Inflammatory macrophage (primary cell): ENCODE results near the gene DYSF.
"Not testable (repeated sequence)": the region's sequence is repeated elsewhere in the genome, so short reads cannot be mapped to it uniquely, and the experiment has no call there.

Experiments
- DNase-seq, 2 donors: peaks; one replicate each; pipeline ENCODE4 v3.0.0-alpha.2; 2020 to 2022

Gene DYSF

DNA sequence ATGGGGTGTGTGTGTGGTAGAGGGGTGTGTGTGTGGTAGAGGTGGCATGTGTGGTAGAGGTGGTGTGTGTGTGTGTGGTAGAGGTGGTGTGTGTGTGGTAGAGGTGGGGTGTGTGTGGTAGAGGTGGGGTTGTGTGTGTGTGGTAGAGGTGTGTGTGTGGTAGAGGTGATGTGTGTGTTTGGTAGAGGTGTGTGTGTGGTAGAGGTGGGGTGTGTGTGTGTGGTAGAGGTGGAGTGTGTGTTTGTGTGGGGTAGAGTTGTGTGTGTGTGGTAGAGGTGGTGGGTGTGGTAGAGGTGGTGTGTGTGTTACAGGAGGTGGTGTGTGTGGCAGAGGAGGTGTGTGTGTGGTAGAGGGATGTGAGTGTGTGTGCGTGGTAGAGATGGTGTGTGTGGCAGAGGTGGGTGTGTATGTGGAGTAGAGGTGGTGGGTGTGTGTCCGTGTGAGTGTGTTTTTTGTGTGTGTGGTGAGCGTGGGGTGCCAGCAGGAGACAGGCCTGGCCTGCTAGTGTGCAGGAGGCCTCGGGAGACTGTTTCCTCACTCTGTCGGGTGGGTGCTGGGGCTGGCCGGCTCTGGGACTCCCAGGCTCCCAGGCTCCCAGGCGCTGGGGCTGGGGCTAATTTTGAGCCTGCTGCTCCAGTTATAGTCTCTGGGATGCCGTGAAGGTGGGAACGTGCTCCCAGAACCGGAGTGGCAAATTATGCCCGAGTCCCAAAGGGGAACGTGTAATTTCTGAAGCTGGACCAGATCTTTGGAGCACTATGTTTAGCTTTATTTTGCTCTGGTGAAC is 165.2 kb downstream of the DYSF start:
- DNase-seq = no peak

DNA sequence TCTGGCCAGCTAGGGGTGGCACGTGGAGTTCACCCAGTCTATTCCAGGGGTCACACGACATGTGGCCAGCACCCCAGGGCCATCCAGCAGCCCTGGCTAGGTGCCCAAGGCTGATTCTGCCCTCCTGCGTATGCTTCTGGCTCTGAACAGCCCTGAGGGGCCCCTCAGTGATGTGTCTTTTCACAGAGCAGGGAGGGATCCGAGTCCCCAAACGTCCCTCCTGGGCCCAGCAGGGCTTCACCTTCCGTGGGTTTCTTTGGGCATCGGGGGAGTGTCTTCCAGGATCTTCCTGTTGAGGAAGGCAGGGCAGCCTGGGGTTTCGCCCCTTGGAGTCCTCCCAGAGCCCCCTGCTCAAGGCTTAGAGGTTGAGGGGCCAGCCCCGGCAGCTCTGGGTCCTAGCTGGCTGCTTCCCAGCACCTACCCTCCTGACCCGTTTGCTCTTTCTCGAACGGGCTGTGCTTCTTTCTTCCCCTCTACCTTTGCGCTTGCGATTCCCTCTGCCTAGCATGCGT is 165.9 kb downstream of the DYSF start:
- DNase-seq = no peak

DNA sequence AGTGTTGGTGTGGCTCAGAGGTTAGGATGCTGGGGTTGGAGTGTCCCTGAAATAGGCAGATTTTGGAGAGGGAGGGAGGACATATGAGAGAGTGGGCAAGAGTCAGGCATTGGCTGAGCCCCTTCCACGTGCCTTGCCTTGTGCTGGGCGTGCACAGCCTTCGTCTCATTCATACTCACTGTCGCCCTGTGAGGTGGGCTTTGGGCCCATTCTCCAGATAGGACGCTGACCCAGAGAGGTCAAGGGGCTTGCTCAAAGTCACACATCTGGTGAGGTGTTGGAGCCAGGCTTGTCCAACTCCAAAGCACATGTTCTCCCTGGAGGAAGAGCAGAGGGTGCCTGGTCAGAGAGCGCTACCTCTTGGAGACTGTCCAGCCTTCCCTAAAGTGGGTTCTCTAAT is 166.8 kb downstream of the DYSF start:
- DNase-seq = no peak

DNA sequence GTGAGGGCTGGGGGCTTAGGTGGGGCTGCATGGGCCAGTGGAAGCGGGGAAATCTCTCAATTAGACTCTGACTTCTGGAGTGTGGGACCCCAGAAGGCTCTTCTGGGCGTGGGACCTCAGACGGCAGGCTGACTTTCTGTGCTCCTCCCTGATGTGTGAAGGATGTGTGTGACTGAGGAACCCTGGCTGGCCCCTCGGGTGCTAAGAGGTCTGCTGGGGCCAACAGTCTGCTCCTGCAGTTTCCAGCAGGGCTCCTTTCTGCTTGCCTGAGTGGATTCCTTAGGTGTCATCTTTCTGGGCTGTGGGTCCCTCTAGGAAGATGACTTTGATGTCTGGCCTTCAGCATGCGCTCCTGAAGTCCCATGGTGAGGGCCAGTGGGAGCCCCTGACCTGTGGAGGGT is 167.5 kb downstream of the DYSF start:
- no peak for DNase-seq

DNA sequence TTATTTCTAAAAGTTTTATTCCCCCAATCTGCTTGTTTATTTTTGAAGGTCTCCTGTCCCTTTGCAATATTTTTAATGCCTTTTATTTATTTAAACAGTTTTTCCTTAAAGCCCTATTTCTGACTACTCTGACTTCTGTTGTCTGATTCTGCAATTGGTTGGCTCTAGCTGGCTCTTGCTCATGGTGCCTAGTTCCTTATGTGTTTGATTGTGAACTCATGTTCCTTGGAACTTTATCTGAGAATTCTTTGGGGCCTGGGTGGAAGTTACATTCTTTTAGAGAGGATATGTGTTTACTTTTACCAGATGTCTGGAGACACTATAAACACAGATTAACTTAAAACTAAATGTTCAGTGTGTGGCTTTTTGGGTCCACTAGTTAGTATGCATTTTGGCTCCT is 175.9 kb downstream of the DYSF start:
- no peak for DNase-seq

DNA sequence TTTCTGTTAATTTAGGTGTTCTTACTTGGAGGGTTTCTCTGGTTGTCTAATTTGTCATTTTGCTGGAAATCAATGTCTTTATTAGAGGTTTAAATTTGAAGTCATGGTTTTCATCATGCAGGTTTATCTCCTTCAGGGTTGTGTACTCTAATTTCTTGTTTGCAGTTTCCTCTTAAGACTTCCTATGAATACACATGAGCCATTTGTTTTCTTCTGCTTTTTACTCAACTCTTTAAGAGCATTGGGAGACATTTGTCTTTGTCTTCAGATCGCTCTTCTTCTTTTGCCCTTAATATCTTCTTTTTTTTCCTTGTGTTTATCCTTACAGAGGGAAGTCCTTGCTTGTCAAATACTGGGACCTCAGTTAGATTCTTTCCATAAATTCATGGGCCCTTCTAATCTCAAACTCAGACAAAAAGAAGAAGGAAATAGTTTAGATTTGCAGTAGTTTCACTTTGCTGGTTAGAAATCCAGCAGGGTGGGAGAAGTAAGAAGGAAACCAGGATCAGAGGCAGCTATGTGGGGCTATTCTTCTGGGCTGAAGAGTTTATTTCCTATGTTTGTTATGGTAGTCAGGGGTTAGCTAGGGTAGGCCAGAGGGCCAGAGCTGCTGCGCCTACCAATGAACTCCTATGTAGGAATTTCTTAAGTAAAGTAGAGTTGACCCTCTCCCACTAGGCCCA is 176.6 kb downstream of the DYSF start:
- DNase-seq = peak; percentile 8 to 53

DNA sequence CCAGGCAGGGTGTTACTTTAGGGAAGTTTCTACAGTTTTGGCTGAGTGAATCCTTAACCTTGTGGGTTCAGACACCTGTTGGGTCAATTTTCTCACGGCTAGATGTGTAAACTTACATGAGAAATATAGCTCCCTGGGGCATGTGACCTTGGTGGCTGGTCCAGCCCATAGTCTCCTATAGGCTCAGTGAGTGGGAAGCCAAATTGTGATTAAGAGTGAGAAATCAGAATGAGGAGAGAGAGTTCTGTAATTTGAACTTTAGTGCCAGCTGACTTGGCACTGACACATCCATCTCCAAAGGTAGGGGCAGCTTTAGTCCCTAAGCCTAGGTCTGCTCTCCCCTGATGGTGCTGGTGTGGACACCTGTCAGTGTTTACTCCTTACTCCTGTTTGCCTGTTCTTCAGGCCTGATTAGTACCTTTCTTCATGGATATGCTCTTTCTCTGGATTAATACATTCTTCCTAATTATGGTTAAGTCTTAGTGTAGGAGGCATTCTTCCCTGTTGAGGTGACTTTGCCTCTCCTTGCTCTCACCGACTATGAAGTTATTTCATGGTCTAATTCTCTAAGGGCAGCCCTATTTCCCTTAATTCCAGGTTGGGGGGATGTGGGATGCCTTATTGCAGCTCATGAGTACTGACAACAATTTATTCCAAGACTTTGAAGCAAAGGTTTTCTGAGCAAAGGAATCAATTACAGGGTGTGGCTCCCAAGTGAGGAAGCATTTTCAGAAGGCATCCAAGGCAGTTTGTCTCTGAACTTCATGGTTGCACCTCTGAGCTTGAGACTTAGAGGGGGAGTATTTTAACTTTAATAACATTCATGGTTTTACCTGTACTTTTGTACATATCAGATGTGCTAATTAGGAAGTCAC is 177.3 kb downstream of the DYSF start:
- peak in 1 of 2 donors; percentile 11 for DNase-seq

DNA sequence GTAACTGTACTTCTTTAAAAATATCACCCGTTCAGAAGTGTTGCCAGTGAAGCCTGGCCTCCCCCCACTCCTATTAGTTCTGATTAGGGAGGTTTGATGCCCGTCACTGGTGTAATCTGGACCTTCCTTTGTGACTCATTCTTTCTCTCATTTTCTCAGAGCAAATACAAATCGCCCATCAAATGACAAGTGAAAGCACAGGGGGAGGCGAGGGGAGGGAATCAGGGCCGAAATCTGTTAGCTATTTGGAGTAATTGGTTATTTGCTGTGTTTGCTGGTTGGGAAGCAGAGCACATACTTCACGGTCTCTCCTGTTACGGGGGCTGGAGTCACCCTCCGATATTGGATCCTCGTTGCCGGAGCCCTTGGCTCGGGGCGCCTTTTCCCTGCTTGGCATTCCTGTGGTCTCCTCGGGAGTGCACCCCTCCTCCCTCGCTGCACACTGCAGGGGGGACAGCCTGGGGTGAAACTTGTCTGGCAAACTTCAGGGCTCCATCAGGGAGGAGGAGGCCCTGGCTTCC is 178.1 kb downstream of the DYSF start:
- no peak for DNase-seq

DNA sequence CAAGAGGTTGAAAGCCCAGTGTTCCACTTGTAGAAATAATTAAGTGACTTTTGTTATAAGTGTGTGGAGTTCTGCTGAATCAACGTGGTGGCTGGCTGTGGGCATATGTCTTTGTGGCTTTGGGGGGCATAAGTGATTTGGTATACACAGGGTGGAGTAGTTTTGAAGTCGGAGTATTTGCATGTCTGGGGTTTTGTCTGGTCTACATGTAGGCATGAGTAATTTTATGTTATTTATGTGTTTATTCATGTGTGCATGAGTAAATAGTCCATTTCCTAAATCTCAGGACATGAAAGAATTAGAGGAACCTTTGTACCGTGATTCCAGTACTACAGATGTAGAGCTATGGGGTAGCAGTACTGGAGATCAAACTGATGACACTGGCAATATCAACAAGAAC is 179.7 kb downstream of the DYSF start:
- DNase-seq = no peak

DNA sequence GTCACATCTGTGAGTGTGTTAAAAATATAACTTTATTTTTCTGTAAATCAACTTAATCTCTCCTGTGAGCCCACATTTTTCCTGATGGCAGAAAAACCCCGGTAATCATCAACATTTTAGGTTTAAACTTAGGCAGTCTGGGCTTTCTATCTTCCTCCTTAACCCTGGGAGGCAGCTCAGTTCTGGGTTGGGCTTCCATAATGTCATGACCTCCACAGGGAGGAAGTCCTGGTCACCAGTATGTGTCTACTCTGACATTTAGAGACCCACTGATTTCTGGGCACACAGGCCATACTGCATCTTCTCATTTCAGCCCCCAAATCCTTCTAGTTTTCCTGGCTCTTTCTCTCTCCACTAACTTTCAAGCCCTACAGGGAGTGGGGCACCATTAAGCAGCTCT is 181.2 kb downstream of the DYSF start:
- DNase-seq = peak; percentile 49 to 57

DNA sequence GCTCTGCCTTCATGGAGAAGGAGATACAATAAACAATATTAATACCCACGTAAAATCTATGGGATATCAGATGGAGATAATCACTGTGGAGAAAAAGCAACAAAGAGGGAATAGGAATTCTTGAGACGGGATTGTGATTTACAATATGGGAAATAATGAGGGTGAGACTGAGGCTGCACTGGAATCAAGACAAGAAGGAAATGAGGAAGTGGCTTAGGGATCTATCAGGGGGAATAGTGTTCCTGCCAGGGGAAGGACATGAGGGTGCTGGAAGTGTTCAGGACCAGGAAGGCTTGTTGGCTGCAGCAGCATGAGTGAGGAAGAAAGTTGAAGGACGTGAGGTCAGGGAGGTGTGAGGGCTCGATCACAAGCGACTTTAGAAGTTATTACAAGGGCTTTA is 182.4 kb downstream of the DYSF start:
- DNase-seq = no peak

DNA sequence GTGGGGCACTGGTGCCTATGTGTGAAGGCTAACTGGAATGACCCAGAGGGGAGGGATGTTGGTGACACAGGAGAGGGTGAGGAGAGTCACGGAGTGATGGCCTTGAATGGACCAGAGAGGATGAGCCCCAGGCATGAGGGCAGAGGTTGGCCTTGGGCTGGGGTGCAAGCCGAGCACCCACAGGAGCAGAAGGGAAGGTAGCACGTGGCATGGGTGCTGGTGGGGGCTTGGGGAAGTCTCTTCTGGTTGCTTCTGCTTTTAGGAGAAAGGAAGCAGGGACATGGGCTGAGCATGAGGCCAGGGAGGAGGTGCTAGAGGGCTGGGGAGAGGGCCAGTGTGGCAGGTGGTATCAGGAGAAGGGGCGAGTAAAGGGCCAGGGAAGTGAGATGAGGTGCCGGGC is 183.8 kb downstream of the DYSF start:
- peak; percentile 24 to 44 for DNase-seq

DNA sequence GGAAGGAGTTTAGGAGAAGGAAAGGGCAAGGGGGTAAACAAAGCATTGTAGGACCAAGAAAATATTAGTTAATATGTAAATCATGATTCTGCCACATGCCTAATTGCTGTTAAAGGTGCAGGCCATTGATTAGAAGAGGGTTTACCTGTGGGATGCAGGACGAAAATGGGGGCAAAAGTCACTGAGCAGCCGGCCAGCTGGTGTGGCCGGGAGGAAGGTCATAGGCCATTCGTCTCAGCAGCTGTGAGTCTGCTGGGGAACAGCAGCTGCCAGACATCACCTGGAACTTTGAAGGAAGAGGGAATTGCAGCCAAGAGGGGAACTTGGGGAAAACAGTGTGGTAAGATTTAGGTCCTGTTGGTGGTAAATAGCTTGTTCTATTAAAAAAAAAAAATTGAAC is 184.4 kb downstream of the DYSF start:
- DNase-seq = no peak

DNA sequence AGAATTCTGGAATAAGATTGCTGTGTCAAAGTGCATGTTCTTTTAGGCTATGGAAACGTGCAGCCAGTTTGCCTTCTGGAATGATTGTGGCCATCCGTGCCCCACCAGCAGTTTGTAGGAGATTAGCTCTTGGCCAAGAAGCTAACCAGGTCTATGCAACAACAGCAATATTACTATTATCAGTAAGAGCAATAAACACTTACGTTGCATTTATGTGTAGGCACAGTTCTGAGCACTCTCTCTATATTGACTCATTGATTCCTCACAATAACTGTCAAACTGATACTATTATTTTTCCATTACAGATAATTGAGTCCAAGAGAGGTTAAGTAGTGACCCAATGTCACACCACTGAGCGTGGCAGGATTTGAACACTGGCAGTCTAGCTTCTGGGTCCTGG is 186.4 kb downstream of the DYSF start:
- no peak for DNase-seq

DNA sequence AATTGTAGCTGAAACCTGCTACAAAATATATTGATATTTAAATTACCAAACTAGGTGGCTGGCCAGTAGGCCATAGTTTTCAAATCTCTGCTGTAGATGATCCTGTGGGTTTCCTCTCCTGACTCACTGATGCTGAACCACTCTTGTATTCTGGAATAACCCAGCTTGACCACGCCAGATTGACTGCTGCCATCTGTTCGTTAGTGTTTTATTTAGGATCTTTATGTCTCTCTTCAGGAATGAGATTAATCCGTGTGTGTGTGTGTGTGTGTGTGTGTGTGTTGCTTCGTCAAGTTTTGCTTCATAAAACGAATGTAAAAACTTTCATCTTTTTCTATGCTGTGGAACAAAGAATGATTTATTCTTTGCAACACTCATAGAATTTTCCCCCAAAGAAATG is 187.1 kb downstream of the DYSF start:
- DNase-seq = no peak

DNA sequence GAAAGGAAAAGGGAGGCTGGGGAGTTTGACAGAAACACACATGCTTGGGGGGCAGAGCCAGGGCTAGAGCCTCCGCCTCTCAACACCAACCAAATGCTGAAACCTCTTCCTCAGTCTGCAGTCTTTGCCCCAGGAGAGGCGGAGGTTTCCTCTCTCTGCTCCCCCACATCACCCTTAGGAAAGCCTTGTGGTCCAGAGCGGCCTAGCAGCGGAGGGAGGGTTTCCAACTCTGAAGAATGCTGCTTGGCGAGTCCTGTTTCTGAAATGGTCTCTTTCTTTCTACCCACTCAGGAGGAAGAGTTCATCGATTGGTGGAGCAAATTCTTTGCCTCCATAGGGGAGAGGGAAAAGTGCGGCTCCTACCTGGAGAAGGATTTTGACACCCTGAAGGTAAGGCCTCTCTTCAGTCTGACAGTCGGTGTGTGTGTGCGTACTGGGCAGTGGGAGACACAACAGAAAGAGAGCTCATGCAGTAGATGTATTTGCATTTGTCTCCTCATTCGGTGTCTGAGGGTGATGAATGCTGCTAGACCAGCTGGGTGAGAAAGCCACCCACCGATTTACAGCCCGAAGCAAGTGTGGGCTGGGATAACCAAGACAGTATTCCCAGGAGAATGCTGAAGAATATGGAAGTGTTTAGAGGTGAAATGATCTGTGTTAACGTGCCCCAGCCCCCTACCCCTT is 190.5 kb downstream of the DYSF start:
- DNase-seq = no peak

DNA sequence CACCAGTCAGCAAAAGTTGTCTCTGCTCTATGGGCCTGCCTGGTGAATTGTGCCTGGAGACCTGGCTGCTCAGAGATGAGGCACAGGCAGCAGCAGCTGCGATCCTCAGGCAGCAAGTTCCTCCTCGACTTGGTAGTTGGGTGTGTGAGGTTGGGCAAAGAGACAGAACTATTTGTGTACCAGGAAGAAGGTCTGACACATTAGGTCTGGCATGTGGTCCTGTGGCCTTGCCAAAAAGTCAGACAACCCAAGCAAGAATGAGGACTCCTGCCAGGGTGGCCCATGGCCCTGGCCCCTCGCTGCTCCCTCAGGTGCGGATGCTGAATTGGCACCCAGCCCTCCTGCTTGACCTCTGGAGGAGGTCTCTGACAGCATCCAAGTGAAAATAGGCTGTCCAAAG is 192.7 kb downstream of the DYSF start:
- no peak for DNase-seq

DNA sequence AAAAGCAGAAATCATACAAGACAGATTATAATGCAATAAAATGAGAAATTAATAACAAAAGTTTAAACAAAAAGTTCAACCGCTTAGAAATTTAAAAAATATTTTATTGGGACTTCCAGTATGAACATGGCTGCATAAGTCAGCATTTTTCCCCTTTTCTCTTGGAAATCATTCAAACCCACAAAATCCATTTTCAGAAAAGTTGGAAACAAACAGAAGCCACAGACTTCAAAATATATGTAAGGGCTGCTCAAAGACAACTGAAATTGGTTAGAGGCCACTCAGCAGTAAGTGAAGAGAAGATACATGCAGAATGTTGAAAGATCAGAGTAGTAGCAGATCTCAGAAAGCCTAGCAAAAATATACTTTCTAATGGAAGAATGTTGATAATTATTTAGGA is 194.0 kb downstream of the DYSF start:
- DNase-seq = no peak

DNA sequence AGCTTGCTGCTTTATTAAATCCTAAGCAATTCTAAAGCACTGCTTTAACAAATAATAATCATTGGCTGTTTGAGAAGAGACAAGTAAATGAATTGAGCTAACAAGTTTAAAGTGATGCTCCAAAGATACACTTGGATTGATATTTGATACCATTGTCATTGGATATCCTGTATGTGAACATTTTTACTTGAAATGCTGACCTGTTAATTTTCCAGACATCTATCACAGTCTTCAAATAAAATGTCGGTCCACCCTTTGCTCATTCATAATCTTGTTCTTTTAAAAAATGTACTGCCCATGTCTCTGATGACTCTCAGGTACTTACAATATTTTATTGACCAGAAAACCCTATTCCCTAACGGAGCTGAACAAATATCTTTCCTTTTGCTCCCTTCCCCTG is 202.1 kb downstream of the DYSF start:
- no peak for DNase-seq

DNA sequence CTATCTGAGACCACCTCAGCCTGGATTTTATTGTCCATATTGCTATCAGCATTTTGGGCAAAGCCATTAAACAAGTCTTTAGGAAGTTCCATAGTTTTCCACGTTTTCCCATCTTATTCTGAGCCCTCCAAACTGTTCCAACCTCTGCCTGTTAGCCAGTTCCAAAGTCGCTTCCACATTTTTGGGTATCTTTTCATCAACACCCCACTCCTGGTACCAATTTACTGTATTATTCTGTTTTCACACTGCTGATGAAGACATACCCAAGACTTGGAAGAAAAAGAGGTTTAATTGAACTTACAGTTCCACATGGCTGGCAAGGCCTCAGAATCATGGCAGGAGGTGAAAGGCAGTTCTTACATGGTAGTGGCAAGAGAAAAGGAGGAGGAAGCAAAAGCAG is 204.9 kb downstream of the DYSF start:
- not testable (repeated sequence) for DNase-seq

DNA sequence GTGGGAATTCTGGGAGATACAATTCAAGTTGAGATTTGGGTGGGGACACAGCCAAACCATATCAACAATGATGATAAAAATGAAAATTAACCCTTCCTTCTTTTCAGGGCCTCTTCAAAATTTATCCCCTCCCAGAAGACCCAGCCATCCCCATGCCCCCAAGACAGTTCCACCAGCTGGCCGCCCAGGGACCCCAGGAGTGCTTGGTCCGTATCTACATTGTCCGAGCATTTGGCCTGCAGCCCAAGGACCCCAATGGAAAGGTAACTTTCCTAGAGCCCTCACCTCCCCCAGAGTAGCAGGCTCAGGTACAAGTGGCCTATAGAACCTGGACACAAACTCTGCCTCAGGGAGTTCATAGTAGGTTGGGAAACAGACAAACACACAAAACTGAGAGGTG is 205.4 kb downstream of the DYSF start:
- DNase-seq = no peak

DNA sequence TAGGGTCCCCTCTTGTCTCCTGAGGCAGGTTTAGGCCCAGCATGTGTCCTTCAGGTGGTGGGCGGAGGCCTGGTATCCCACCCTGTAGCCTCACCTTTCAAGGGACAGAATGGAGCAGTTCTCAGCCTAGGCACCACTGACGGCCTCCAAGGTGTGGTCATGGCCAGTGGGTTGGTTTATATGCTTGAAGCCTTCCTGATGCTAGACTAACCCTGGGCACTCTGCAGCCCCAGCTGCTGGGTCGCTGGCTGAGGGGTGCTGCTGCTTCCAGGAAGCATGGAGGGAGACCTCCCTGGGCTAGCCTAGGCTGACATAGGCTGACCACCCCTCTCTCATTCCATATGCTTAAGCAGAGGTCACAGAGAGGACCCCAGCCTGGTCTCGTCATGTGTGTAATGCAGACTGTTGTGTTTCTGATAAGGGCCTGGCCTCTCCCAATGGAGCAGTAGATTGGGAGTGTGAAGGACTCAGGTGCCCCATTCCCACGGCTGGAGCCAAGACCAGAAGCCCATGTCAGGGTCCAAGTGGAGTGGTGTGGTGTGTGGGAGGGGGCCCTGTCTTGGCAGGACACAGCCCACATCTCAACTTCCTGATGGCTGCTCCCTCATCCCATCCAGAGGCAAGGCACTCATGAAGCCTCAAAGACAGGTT is 206.6 kb downstream of the DYSF start:
- DNase-seq = no peak
